SHP77 treated with DMSO at 0.1 percent for 48 hours (cell line): ENCODE results near the gene FAM53B.

ENCODE experiments used
- DNase-seq: peaks from one replicate; lab custom pipeline; 2025; lab: John Stamatoyannopoulos, UW

FAM53B gene

GRCh38 chr10:124677749-124678556, 66.2 kb downstream of the FAM53B start:
- DNase-seq: no peak

- DNase-seq: no peak
Observed at GRCh38 chr10:124677293-124677699, 66.9 kb downstream of the FAM53B start.

GRCh38 chr10:124676416-124677062, 67.6 kb downstream of the FAM53B start:
- DNase-seq: no peak

- DNase-seq: no peak
Observed at GRCh38 chr10:124675824-124676223, 68.4 kb downstream of the FAM53B start.

- DNase-seq: no peak
Observed at GRCh38 chr10:124675261-124675660, 68.9 kb downstream of the FAM53B start.

- no peak for DNase-seq
Observed at GRCh38 chr10:124674768-124675222, 69.4 kb downstream of the FAM53B start.

- DNase-seq: no peak
Observed at GRCh38 chr10:124672181-124672638, 72.0 kb downstream of the FAM53B start.

- no peak for DNase-seq
Observed at GRCh38 chr10:124671486-124672075, 72.6 kb downstream of the FAM53B start.

- DNase-seq: no peak
Observed at GRCh38 chr10:124670849-124671248, 73.3 kb downstream of the FAM53B start.

GRCh38 chr10:124669824-124670654, 74.1 kb downstream of the FAM53B start:
- no peak for DNase-seq

- no peak for DNase-seq
Observed at GRCh38 chr10:124669141-124669823, 74.9 kb downstream of the FAM53B start.

- DNase-seq: no peak
Observed at GRCh38 chr10:124668517-124669051, 75.6 kb downstream of the FAM53B start.

GRCh38 chr10:124667425-124668345, 76.5 kb downstream of the FAM53B start:
- no peak for DNase-seq

GRCh38 chr10:124666494-124666893, 77.7 kb downstream of the FAM53B start:
- no peak for DNase-seq

- DNase-seq: no peak
Observed at GRCh38 chr10:124665980-124666379, 78.2 kb downstream of the FAM53B start.

GRCh38 chr10:124665558-124665957, 78.6 kb downstream of the FAM53B start:
- DNase-seq: no peak

GRCh38 chr10:124665091-124665490, 79.1 kb downstream of the FAM53B start:
- DNase-seq: no peak

- no peak for DNase-seq
Observed at GRCh38 chr10:124663766-124664360, 80.3 kb downstream of the FAM53B start.

GRCh38 chr10:124663228-124663627, 81.0 kb downstream of the FAM53B start:
- DNase-seq: no peak
